ENCODE measurements around the gene CARHSP1. TPM values are rescaled to one million over a fixed set of nuclear protein-coding genes. Genes with fewer than 3 reads are reported as not detected.

Gene CARHSP1
- total RNA-seq, 1 donor from 2014 or later: 62.5 TPM

Other genes starting within 250 kb of the CARHSP1 start
- 14.9 TPM for gene METTL22, start 247.3 kb downstream of the CARHSP1 start, total RNA-seq
- gene ABAT, start 194.4 kb downstream of the CARHSP1 start, total RNA-seq: 378 TPM
- 7.5 TPM for gene TMEM186, start 71.4 kb downstream of the CARHSP1 start, total RNA-seq
- 22.9 TPM for gene PMM2, start 71.2 kb downstream of the CARHSP1 start, total RNA-seq
- gene LITAFD, start 13.3 kb upstream of the CARHSP1 start, total RNA-seq: not detected
- 44.3 TPM for gene USP7, start 94.9 kb upstream of the CARHSP1 start, total RNA-seq
- 30.3 TPM for gene HAPSTR1, start 222.6 kb upstream of the CARHSP1 start, total RNA-seq